ENCODE data around the gene DAPK2.
"Not testable (repeated sequence)": the region's sequence is repeated elsewhere in the genome, so short reads cannot be mapped to it uniquely, and the experiment has no call there.

Gene DAPK2

DNA sequence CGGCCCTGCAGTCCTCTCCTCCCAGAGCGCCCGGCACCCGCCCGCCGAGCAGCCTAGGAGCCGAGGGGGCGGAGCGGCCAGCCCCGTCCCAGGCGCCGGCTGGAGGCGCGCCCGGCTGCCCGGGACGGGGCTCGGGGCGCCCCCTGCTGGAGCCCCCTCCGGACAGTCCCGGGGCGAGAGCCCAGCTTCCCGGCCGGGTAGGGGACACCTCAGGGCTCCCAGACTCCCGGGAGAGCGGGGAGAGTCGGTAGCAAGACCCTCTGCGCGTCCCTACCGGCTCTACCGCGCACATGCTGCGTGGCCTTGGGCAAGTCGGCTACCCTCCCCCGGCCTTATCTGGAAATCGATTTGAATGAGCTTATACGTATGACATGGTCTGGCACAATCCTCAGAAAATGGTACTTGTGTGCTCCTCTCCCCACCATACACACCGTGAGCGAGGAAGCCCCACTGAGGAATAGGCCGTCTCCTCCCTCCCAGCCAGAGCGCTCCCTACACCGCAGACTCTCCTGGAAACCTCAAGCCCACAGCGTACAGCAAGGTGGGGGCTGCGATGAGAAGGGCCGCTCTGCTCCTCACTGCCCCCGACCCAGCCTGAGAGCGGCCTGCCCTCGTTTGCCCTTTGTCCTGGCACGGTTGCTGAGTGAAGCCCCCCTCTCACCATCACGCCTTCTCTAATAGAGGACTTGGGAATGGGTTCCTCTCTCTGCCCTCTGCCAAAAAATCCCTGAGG is at the start of gene DAPK2:
Gene DAPK2 (minus strand): TSS at position 65 of the 733 bp plus-strand sequence. CDS start 6,224 bp downstream, outside the sequence.
- peak; percentile 16 for DNase-seq (ENCODE audit: low spot score)
- FAIRE-seq, result no peak

DNA sequence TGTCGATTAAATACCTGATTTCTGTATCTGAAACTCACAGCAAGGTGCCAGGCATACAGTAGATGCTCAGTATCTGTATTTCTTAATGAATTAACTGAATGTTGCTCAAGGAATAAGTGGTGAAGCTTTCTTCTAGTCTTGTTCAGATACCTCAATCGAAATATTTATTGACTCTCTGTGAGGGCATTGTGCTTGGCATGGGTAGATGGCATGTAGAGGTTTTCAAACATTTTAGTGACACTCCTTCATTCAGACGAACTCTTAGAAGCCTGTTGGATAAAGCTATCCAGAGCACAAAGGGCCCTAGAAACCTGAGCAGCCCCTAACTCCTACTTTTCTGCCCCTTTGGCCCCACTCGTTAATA is 49.1 kb upstream of the DAPK2 start:
- DNase-seq (ENCODE audit: low spot score) (no peak), FAIRE-seq (no peak)

DNA sequence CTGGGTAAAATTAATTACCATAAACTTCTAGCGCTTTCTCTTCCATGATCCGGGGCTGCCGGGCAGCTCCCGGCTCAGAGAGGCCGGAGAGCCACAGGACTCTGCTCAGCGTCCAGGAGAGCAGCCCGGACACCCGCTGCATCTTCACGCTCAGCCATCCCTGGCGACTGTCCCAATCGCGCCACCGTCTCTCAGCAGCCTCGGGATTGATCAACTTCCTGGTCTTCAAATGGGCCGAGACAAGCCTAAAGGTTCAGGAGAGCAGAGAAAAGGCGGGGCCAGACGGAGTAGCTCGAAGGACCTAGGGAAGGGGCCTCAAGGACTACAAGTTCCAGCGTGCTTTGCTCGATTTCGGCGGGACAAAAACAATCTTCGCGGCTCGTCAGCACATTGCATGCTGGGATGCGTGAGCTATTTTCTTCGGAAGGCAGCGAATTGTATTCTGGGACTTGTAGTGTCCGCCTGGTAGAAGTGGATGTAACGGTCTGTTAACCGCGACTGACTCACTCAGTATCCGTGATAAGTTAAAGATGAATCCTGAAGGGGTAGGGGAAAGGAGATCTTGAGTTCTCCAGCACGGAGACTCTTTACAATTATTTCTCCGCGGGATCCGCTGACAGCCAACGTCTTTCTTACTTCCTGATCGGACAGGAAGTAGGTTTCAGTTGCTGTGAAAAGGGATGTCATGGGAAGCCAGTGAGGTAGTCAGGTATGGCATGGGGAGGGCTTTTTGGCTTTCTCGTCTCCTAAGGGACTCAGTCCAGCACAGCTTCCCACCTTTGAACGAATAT is 47.5 kb upstream of the DAPK2 start, which contains the start of gene CIAO2A:
Gene CIAO2A (minus strand): TSS at position 212 of the 791 bp plus-strand sequence. CDS start 70 bp downstream, at position 142.
- FAIRE-seq (peak; percentile 95), DNase-seq (ENCODE audit: low spot score) (peak; percentile 100)

DNA sequence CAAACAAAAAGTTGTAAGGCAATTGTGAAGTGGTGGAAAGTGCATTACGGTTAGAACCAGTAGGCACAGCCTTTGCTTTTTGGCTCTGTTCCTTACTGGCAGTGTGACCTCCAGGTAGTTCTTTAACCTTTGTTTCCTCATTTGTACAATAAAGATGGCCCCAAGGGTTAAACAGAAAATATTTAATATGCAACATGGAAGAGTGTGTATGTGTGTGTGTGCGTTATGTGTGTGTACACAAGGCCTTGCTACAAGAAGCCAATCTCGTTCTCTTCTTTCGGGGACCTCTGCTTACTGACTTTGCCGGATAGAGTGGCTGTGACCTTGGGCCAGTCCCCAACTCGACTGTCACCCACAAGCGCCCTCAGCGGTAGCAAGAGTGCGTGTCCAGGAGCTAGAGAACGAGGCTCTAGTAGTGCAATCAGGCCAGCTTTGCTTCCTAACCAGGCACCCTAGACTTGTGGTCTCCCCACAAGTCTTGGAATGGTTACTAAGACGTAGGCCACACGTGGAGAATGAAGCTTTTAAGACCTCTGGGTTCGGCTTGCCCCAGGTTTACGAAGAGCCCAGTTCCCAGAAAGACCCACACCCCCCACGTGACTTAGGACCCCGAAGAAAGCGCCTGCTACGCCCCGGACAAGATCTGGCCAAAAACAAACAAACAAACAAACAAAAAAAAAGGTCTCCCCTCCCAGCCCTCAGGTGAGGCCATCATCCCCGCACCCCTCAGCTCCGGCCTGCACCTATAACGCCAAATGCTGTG is 46.8 kb upstream of the DAPK2 start:
- FAIRE-seq (no peak), DNase-seq (ENCODE audit: low spot score) (peak; percentile 27)

DNA sequence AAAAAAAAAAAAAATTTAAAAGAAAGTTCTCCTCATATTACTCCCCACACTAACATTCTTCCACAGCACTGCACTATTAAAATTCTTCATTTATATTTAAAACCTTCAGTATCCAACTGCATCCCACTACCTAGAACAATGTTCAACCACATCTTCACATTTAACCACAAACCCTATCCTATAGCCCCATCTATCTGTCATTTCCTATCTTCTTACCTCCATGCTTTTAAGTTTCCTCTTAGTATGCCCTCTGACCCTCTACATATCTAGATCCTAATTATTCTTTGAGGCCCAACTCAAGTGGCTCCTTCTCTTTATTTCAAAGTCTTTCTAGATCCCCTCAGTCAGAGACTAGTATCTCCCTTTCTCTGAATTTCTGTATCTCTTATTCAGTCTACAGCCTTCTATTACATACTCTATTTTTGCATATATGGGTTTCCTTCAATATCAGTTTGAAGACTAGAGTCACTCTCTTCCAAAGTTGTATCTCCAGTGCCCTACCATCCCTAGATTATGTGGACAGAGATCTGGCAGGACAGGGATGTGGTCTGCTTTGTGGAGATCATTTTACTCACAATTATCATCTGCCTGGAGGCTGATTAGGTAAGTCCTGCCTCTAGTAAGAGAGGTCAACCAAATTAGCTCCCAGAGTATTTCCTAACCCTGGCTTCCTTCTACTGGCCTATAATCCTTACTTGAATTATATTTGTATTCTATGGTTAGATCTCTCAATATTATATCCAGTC is 46.0 kb upstream of the DAPK2 start:
- no peak for DNase-seq (ENCODE audit: low spot score)
- no peak for FAIRE-seq

DNA sequence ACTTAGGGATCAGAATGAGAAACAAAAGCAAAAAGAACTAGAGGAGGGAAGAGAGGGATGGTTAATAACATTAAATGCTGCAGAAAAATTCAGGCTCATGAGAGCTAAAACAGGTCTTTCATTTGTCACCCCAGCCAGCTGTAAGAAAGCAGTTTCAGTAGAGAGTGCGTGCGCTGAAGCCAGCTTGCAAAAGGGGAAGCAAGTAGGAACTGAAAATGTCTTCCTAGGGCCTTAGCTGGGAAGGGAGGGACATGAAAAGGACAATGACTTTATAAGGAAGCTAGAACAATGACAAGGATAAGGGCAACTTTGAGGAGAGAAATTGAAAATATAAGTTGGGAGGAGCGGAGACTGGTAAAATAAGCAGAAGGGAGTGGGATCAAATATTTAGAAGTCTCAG is 44.2 kb upstream of the DAPK2 start:
- no peak for FAIRE-seq
- no peak for DNase-seq (ENCODE audit: low spot score)

DNA sequence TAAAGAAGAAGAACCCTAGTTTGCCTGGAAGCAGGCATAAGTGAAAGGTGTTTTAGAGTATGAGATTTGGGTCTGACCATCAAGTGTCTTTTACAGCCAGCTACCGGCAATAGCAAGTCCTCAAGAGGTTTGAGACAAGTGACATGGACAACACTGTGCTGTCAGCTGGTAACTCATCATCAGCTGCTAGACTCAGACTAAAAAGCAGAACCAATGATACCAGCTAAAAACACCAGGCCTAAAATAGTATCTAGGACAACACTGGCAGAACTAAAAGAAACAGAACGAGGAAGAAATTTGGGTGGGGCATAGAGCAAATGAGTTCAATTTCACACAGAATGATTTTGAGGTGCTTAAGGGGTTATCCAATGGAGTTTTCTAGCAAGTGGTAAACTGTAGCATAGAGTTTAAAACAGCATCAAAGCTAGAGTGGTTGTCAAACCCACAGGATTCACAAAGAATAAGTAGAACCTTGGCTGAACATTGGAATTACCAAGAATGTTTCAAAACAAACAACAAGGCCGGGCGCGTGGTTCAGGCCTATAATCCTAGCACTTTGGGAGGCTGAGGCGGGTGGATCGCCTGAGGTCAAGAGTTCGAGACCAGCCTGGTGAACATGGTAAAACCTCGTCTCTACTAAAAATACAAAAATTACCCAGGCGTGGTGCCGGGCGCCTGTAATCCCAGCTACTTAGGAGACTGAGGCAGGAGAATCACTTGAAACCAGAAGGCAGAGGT is 43.4 kb upstream of the DAPK2 start:
- no peak for DNase-seq (ENCODE audit: low spot score)
- no peak for FAIRE-seq

DNA sequence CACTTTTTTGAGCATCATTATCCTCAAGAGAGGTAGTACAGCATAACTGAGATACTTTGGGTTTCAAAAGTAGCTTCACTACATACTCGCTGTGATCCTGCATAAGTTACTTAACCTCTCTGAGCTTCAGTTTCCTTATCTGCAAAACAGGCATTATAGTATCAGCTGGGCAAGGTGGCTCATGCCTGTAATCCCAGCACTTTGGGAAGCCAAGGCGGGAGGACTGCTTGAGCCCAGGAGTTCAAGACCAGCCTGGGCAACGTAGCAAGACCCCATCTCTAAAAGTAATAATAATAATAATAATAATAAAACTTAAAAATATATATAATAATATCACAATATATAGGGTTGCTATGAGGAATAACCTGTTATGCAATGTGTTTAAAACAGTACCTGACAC is 36.5 kb upstream of the DAPK2 start:
- no peak for DNase-seq (ENCODE audit: low spot score)
- no peak for FAIRE-seq

DNA sequence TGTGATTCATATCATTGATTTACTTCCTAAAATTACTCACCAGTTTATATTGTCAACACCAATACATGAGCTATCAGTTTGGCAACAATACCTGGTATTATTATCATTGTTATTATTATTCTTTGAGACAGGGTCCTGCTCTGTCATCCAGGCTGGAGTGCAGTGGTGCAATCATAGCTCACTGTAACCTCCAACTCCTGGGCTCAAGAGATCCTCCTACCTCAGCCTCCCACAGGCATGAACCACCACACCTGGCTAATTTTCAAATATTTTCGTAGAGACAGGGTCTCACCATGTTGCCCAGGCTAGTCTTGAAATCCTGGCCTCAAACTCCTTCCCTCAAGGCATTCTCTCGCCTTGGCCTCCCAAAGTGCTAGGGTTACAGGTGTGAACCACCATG is 27.2 kb upstream of the DAPK2 start:
- not testable (repeated sequence) for FAIRE-seq

DNA sequence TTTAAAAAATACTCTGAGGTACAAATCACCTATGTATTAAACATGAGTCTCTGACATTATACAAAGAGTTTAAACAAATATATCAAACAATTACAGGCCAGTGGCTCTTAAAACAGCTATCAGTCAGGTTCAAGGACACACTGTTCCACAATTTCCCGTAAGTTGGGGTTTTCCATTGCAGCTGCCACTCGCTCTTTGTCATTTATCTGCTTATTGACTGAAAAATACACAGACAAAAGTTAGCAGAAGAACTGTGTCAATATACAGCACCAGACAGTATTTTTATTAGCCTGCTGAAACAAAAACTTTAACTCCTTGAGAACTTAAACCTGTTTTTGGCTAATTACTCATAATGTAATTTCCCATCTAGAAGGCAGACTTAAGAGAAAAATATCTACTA is 26.5 kb upstream of the DAPK2 start:
- FAIRE-seq, result no peak
- no peak for DNase-seq (ENCODE audit: low spot score)

More for the DNA sequence above, 27.2 kb upstream of the DAPK2 start:
- not testable (repeated sequence) for DNase-seq (ENCODE audit: low spot score)

DNA sequence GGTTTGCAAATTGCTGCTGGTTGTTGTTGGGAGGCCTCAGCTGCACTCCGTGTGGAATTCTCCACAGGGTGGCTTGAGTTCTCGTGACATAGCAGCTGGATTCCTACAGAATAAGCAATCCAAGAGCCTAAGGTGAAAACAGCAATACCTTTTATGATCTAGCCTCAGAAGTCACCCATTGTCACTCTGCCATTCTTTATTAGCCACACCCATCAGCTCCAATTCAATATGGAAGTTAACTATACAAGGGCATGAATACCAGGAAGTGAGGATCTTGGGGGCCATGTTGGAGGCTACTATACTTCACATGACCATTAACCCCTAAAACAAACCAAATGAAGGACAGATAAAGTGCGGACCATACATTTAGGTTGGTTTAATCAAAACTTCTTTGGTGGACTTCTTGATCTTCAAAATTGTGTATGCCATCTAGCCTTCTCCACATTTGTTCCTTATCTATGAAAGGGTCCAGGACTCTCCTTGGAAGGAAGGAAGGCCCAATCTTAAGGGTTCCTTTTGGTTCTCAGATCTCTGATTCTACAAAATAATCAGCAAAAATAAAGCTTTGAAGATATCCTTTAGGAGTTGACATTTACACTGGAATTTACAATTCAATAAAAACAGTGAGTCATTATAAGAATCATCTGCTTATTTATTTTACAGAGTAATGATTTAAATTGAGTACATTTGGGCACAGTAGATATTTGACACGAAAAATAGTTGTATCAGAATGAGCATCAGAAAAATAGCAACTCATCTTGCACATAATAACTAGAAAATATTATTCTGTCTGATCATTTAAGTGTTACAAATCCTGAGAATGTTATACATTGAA is 25.9 kb upstream of the DAPK2 start:
- FAIRE-seq (no peak), DNase-seq (ENCODE audit: low spot score) (no peak)

DNA sequence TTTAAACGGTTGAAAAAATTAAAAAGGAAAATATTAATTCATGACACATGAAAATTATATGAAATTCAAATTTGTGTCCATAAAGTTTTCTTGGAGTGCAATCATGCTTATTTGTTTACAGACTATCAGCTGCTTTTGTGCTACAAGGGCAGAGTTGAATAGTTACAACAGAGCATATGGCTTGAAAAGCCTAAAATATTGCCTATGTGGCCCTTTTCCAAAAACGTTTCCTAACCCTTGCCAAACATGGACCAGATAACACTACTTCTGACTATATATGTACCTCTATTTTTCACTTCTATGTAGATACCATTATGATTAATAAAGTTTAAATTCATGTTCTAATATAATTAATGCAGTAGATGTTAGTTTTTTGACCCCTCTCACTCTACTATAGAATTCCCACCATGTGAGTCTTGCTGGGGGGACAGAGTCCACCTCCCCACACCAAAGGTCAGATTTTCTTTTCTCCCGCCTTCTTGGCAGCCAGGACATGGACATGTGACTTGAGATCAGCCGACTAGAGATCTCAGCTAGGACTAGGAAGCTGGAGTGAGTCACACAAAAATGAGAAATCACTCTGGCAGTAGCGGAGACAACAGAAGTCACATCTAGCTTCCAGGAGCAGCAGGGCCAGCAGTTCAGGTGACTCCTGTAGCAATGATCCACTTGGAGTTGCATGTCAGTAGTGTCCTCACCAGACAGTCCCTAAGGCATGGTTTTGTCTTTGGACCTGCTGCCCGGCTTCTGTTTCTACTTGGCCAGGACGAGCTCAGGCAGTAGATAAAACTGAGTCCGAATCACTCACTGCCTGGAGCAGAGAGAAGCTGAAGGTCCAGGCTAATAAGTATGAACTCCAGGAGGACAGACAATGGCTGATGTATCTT is 24.9 kb upstream of the DAPK2 start:
- DNase-seq (ENCODE audit: low spot score), result peak; percentile 78
- FAIRE-seq, result peak; percentile 79

DNA sequence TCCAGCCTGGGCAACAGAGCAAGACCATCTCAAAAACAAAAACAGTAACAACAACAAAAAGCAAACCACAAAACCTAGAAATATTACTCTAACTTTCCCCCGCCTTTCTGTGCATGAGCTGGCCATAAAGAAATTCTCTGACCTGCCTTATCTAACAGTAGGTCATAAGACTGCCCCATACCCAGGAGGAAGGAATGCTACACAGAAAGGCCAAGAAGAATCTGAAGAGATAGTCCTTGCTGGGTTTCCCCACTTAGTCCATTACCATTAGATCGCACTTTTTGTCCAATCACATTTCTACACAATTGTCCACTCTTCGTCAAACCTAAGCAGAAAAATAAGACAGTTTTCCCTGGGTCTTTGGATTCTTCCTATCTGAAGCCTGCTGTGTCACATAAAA is 23.8 kb upstream of the DAPK2 start:
- no peak for FAIRE-seq

DNA sequence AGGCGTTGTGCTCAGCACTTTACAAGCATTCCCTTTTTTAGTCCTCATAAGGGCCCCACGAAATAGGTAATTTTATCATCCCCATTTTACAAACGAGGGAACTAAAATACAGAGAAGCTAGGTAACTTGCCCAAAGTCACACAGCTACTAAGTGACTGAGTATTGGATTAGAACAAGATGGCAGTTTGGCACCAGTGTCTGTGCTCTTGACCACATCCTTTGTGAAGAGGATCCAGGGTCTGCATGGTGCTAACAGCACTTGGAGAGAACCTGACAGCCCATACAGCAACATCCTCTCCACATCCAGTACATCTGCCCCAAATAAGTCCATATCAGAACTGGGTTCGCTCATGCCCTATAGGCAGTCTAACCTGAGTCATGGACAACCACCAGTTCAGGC is 21.8 kb upstream of the DAPK2 start:
- FAIRE-seq (no peak), DNase-seq (ENCODE audit: low spot score) (no peak)

More for the DNA sequence above, 23.8 kb upstream of the DAPK2 start:
- DNase-seq (ENCODE audit: low spot score), result no peak

DNA sequence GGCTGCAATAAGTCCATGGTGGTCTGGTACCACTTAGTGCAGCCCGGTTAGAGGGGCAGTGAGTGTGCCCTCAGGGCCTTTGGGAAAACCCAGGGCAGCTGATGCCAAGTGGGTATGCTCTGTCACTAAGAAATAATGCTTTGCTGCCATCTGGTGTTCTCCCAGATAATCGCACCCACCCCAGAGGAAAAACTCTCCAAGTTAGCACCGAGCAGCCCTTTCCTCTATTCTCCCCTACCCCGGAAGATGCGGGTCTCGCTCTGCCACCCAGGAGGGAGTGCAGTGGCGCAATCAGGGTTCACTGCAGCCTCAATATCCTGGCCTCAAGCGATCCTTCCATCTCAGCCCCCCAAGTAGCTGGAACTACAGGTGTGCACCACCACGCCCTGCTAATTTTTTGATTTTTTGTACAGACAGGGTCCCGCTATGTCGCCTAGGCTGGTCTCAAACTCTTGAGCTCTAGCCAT is 21.3 kb upstream of the DAPK2 start:
- DNase-seq (ENCODE audit: low spot score), result peak; percentile 29

DNA sequence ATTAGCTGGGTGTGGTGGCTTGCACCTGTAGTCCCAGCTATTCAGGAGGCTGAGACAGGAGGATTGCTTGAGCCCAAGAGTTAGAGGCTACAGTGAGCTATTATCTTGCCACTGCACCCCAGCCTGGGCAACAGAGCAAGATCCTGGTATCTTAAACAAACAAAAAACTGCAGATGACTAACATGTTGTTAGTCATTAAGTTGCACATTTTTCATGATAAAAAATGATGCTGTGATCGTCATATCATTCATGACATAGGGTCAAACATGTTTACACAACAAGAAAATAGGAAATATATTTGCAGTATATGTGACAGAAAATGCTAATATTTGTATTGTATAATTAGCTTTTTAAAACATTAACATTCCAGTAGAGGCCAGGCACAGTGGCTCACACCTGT is 20.2 kb upstream of the DAPK2 start:
- FAIRE-seq, result no peak

More for the DNA sequence above, 21.3 kb upstream of the DAPK2 start:
- FAIRE-seq, result no peak

DNA sequence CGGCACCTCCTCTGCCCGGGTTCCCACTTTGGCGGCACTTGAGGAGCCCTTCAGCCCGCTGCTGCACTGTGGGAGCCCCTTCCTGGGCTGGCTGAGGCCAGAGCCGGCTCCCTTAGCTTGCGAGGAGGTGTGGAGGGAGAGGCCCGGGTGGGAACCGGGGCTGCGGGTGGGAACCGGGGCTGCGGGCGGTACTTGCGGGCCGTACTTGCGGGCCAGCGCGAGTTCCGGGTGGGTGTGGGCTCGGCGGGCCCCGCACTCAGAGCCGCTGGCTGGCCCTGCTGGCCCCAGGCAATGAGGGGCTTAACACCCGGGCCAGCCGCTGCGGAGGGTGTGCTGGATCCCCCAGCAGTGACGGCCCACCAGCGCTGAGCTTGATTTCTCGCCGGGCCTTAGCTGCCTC is 14.4 kb upstream of the DAPK2 start:
- DNase-seq (ENCODE audit: low spot score) (no peak), FAIRE-seq (no peak)

More for the DNA sequence above, 20.2 kb upstream of the DAPK2 start:
- DNase-seq (ENCODE audit: low spot score), result no peak

DNA sequence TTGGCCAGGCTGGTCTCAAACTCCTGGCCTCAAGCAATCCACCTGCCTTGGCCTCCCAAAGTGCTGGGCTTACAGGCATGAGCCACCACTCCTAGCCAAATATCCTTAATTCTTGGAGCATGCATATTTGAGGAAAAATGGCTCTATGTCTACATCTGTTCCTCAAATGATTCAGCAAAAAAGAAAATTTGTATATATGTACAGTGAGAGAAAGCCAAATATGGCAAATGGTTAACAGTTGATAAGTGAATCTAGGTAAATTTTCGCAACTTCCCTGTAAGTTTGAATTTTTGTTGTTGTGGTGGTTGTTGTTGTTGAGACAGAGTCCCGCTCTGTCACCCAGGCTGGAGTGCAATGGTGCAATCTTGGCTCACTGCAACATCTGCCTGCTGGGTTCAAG is 12.8 kb upstream of the DAPK2 start:
- not testable (repeated sequence) for DNase-seq (ENCODE audit: low spot score); FAIRE-seq

All from RCC 7860 (cell line).